ENCODE measurements around the gene DSG1. TPM values are rescaled to one million over a fixed set of nuclear protein-coding genes. Genes with fewer than 3 reads are reported as not detected.

DSG1 gene
- total and polyA plus RNA-seq, 8 donors, result 0.03 to 1.8 TPM; not detected in 6

GRCh38 chr18:31371989-31372388, 54.0 kb downstream of the DSG1 start:
- intact Hi-C loops (cut with DNase I; ENCODE audit: low total_unique reads), result no loop called here
- H3K9me3 ChIP-seq, result no peaks in the 10 kb centered on the region
- no peak overlapping the region for H3K4me3 ChIP-seq
- no peak overlapping the region for H3K27ac ChIP-seq
- no peaks in the 10 kb centered on the region for H3K36me3 ChIP-seq
- H3K27me3 ChIP-seq, result no peaks in the 10 kb centered on the region
- no peak for DNase-seq
- H3K4me1 ChIP-seq, result no peaks in the 10 kb centered on the region
- no peak for TF ChIP-seq CTCF (IDR thresholded peaks at IDR 0.05)
- TF ChIP-seq EP300 (IDR thresholded peaks at IDR 0.05), result no peak
- no peak for TF ChIP-seq POLR2AphosphoS5 (IDR thresholded peaks at IDR 0.05)
- TF ChIP-seq POLR2A (IDR thresholded peaks at IDR 0.05), result no peak

DNA sequence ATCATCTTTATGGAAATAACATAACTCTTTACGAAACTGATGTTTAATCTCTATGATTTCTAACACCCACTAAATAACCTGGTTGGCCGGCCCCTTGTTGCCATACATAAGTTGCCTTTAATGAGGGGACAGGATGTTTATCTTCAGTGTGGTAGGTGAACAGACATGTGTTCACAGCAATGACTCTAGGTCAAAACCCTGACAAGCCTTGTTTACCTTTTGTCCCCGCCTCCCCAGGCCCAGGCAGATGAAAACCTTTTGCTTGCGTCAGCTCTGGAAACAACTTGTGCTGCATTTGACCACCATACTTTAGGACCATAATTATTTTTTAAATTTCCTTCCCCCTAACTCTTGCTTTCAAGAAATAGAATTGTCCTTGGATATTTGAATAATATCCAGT, 55.7 kb downstream of the DSG1 start:
- no peak for DNase-seq
- WGBS, 5 donors, result 65 to 78% (median 69%) methylated on average over 4 of the region's 4 CpGs

GRCh38 chr18:31376477-31376876, 58.5 kb downstream of the DSG1 start, which contains the start of gene DSG4:
Gene DSG4 (plus strand): TSS chr18:31376777. CDS start chr18:31376912, 135 bp downstream.
- Histone ChIP-seq H3K4me3 (no peak within 1 kb of the TSS), H3K36me3 (no peaks in the 10 kb centered on the region), H3K27ac (no peak within 1 kb of the TSS), H3K27me3 (no peaks in the 10 kb centered on the region), H3K9me3 (no peaks in the 10 kb centered on the region), H3K4me1 (no peaks in the 10 kb centered on the region)
- no peak for DNase-seq
- TF ChIP-seq POLR2AphosphoS5 (IDR thresholded peaks at IDR 0.05), result no peak
- no peak for TF ChIP-seq CTCF (IDR thresholded peaks at IDR 0.05)
- no peak for TF ChIP-seq EP300 (IDR thresholded peaks at IDR 0.05)
- no peak for TF ChIP-seq POLR2A (IDR thresholded peaks at IDR 0.05)
- intact Hi-C loops (cut with DNase I; ENCODE audit: low total_unique reads), result no loop called here
- WGBS, 5 donors, result 84 to 94% (median 90%) methylated on average over 3 of the region's 3 CpGs

More for the DNA sequence above, 55.7 kb downstream of the DSG1 start:
- intact Hi-C loops (cut with DNase I; ENCODE audit: low total_unique reads), result no loop called here
- Histone ChIP-seq H3K4me1 (no peaks in the 10 kb centered on the region), H3K36me3 (no peaks in the 10 kb centered on the region), H3K9me3 (no peaks in the 10 kb centered on the region), H3K27ac (no peak overlapping the region), H3K4me3 (no peak overlapping the region), H3K27me3 (no peaks in the 10 kb centered on the region)
- TF ChIP-seq EP300 (IDR thresholded peaks at IDR 0.05) (no peak), CTCF (IDR thresholded peaks at IDR 0.05) (no peak), POLR2AphosphoS5 (IDR thresholded peaks at IDR 0.05) (no peak), POLR2A (IDR thresholded peaks at IDR 0.05) (no peak)

- Histone ChIP-seq H3K4me3 (no peak overlapping the region), H3K27me3 (no peaks in the 10 kb centered on the region), H3K27ac (no peak overlapping the region), H3K4me1 (no peaks in the 10 kb centered on the region), H3K36me3 (no peaks in the 10 kb centered on the region), H3K9me3 (no peaks in the 10 kb centered on the region)
- intact Hi-C loops (cut with DNase I; ENCODE audit: low total_unique reads), result no loop called here
- WGBS, 5 donors, result 84 to 95% (median 86%) methylated on average over 2 of the region's 2 CpGs
- no peak for DNase-seq
- TF ChIP-seq EP300 (IDR thresholded peaks at IDR 0.05) (no peak), CTCF (IDR thresholded peaks at IDR 0.05) (no peak), POLR2AphosphoS5 (IDR thresholded peaks at IDR 0.05) (no peak), POLR2A (IDR thresholded peaks at IDR 0.05) (no peak)
These were observed 63.0 kb downstream of the DSG1 start for GRCh38 chr18:31380912-31381311.
